ENCODE results near the gene ASTN1.
A peak's percentile ranks its signal among the peaks of the same experiment; 100 is the strongest.

ASTN1 gene

GRCh38 chr1:176878750-176879536 is 285.6 kb downstream of the ASTN1 start:
- DNase-seq (ENCODE audit: low spot score) = peak; percentile 51

- DNase-seq (ENCODE audit: low spot score) = no peak
These were observed 287.0 kb downstream of the ASTN1 start for GRCh38 chr1:176877557-176877956.

- no peak for DNase-seq (ENCODE audit: low spot score)
These were observed 287.5 kb downstream of the ASTN1 start for GRCh38 chr1:176876966-176877515.

GRCh38 chr1:176869577-176869976 is 294.9 kb downstream of the ASTN1 start:
- no peak for DNase-seq (ENCODE audit: low spot score)

- no peak for DNase-seq (ENCODE audit: low spot score)
These were observed 298.3 kb downstream of the ASTN1 start for GRCh38 chr1:176866011-176866714.

- DNase-seq (ENCODE audit: low spot score) = no peak
These were observed 300.3 kb downstream of the ASTN1 start for GRCh38 chr1:176864211-176864610.

- no peak for DNase-seq (ENCODE audit: low spot score)
These were observed 300.9 kb downstream of the ASTN1 start for GRCh38 chr1:176863613-176864012.

- no peak for DNase-seq (ENCODE audit: low spot score)
These were observed 306.0 kb downstream of the ASTN1 start for GRCh38 chr1:176858433-176858916.

GRCh38 chr1:176857632-176858031 is 306.9 kb downstream of the ASTN1 start:
- no peak for DNase-seq (ENCODE audit: low spot score)

GRCh38 chr1:176854758-176855745 is 309.5 kb downstream of the ASTN1 start:
- DNase-seq (ENCODE audit: low spot score) = no peak

GRCh38 chr1:176854121-176854520 is 310.4 kb downstream of the ASTN1 start:
- no peak for DNase-seq (ENCODE audit: low spot score)

GRCh38 chr1:176853503-176853902 is 311.0 kb downstream of the ASTN1 start:
- no peak for DNase-seq (ENCODE audit: low spot score)

- DNase-seq (ENCODE audit: low spot score) = no peak
These were observed 312.4 kb downstream of the ASTN1 start for GRCh38 chr1:176852124-176852523.

- DNase-seq (ENCODE audit: low spot score) = no peak
These were observed 313.6 kb downstream of the ASTN1 start for GRCh38 chr1:176850871-176851270.

- no peak for DNase-seq (ENCODE audit: low spot score)
These were observed 315.2 kb downstream of the ASTN1 start for GRCh38 chr1:176849281-176849680.

- no peak for DNase-seq (ENCODE audit: low spot score)
These were observed 317.5 kb downstream of the ASTN1 start for GRCh38 chr1:176847052-176847451.

GRCh38 chr1:176843352-176844297 is 320.9 kb downstream of the ASTN1 start:
- DNase-seq (ENCODE audit: low spot score) = peak; percentile 51

- DNase-seq (ENCODE audit: low spot score) = no peak
These were observed 323.3 kb downstream of the ASTN1 start for GRCh38 chr1:176841238-176841637.

- DNase-seq (ENCODE audit: low spot score) = no peak
These were observed 325.3 kb downstream of the ASTN1 start for GRCh38 chr1:176839216-176839615.

GRCh38 chr1:176838276-176838995 is 326.1 kb downstream of the ASTN1 start:
- no peak for DNase-seq (ENCODE audit: low spot score)

All from ecto neural progenitor cell (in vitro differentiated cells).